Measurements from ENCODE around the gene FAM50B. TPM values are rescaled to one million over a fixed set of nuclear protein-coding genes. Genes with fewer than 3 reads are reported as not detected.

Gene FAM50B
- total and polyA plus RNA-seq, 2 donors (not counting 1 experiment from before 2014, with no cell fraction given): 4.2 to 9.8 TPM

- ATAC-seq (ENCODE audit: low read depth): no peak
- H3K27me3 Mint-ChIP-seq: peaks cover 3% of the 10 kb centered on the region
- Histone ChIP-seq H3K9ac (ENCODE audit: low read length) (no peak overlapping the region), H3K27me3 (replicated peaks in 1 of 4; ENCODE audit: control extremely low read depth in 1 of 4, control insufficient read depth in 3 of 4, insufficient read depth in 4 of 4, low read length in 3 of 4) (no peaks in the 10 kb centered on the region), H3K79me2 (ENCODE audit: control insufficient read depth, insufficient read depth, low read length) (no peaks in the 10 kb centered on the region), H3K4me3 (ENCODE audit: control extremely low read depth in 1 of 5, extremely low read depth in 1 of 5, insufficient read depth in 1 of 5, low read depth in 2 of 5, low read length in 4 of 5) (no peak overlapping the region), H2AFZ (ENCODE audit: insufficient read depth, low read depth, low read length, poor library complexity, severe bottlenecking) (no peak overlapping the region), H3K4me2 (replicated peaks; ENCODE audit: low read depth, low read length, poor library complexity, severe bottlenecking) (no peak overlapping the region), H3K4me1 (ENCODE audit: control insufficient read depth in 2 of 2, insufficient read depth in 2 of 2, low read length in 2 of 2) (no peaks in the 10 kb centered on the region), H3K27ac (ENCODE audit: low read length in 2 of 2) (no peak overlapping the region), H3K9me3 (ENCODE audit: control extremely low read depth in 1 of 3, control insufficient read depth in 2 of 3, insufficient read depth in 1 of 3, low read length in 2 of 3) (no peaks in the 10 kb centered on the region), H3K36me3 (replicated peaks in 1 of 2; ENCODE audit: control extremely low read depth in 1 of 2, control insufficient read depth in 1 of 2, extremely low read depth in 1 of 2, insufficient read depth in 2 of 2, low read length in 1 of 2) (no peaks in the 10 kb centered on the region), H4K20me1 (ENCODE audit: control insufficient read depth, insufficient read depth, low read length, poor library complexity, severe bottlenecking) (no peaks in the 10 kb centered on the region)
- H3K9me3 Mint-ChIP-seq (ENCODE audit: insufficient read depth): no peaks in the 10 kb centered on the region
- intact Hi-C loops (cut with micrococcal nuclease): no loop called here
- no peaks in the 10 kb centered on the region for H3K4me1 Mint-ChIP-seq
- ChIA-PET POLR2A (no interaction called here), CTCF (no interaction called here)
- TF ChIP-seq EZH2 (IDR thresholded peaks at IDR 0.05; ENCODE audit: borderline replicate concordance, insufficient read depth, low read depth, low read length, poor library complexity, severe bottlenecking): no peak
- no peak for TF ChIP-seq CTCF (IDR thresholded peaks at IDR 0.05)
- H3K27ac Mint-ChIP-seq: no peak overlapping the region
- H3K4me3 Mint-ChIP-seq: no peak overlapping the region
- DNase-seq: no peak
- WGBS (ENCODE audit: insufficient coverage): 82% methylated on average over 2 of the region's 9 CpGs
Measured at GRCh38 chr6:3841711-3842565, 7.2 kb upstream of the FAM50B start.

DNA sequence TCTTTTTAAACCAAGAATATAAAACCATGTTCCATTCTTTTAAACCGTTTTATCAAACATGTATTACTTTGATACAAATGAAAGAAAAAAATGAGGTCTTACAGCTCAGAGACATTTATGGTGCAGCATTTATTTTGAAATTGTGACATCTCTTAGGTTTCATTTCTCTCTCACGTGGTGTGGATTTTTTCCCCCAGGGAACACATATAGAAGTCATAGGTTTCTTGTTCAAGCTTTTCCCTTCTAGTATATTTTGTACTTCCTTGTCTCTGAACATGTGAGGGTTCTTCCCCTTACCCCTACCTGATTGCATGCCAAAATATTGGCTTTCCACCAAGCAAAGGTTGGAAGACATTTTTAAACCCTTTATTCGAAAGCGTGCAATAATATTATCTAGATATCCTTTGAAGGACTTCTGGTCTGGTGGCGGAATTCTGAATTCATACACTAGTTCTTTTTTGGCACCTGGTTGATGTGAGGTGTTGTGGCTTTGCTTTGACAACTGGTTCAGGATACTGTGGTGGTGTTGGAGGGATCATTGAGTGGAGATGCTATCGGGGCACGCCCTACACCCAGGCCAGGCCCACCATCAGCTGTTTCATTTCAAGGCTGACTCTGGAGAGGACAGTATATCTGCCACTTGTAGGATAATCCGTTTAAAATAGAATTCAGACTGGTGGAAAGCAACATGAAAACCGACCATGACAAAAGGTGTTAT lies 5.6 kb upstream of the FAM50B start:
- no peaks in the 10 kb centered on the region for H3K27me3 ChIP-seq (replicated peaks in 1 of 4; ENCODE audit: control extremely low read depth in 1 of 4, control insufficient read depth in 3 of 4, insufficient read depth in 4 of 4, low read length in 3 of 4)
- H3K9me3 ChIP-seq (ENCODE audit: control extremely low read depth in 1 of 3, control insufficient read depth in 2 of 3, insufficient read depth in 1 of 3, low read length in 2 of 3): no peaks in the 10 kb centered on the region
- no peaks in the 10 kb centered on the region for H3K79me2 ChIP-seq (ENCODE audit: control insufficient read depth, insufficient read depth, low read length)
- H3K4me1 ChIP-seq (ENCODE audit: control insufficient read depth in 2 of 2, insufficient read depth in 2 of 2, low read length in 2 of 2): peaks cover 4 to 7% of the 10 kb centered on the region in 2 donors
- no peaks in the 10 kb centered on the region for H3K36me3 ChIP-seq (replicated peaks in 1 of 2; ENCODE audit: control extremely low read depth in 1 of 2, control insufficient read depth in 1 of 2, extremely low read depth in 1 of 2, insufficient read depth in 2 of 2, low read length in 1 of 2)
- intact Hi-C loops (cut with micrococcal nuclease): no loop called here
- Mint-ChIP-seq H3K27me3 (peaks cover 3% of the 10 kb centered on the region), H3K4me1 (peaks cover 6% of the 10 kb centered on the region), H3K9me3 (ENCODE audit: insufficient read depth) (no peaks in the 10 kb centered on the region), H3K4me3 (no peak overlapping the region), H3K27ac (no peak overlapping the region)
- CTCF ChIA-PET: no interaction called here
- no peak overlapping the region for H3K27ac ChIP-seq (ENCODE audit: low read length in 2 of 2)
- no peak overlapping the region for H2AFZ ChIP-seq (ENCODE audit: insufficient read depth, low read depth, low read length, poor library complexity, severe bottlenecking)
- POLR2A ChIA-PET: no interaction called here
- TF ChIP-seq CTCF (IDR thresholded peaks at IDR 0.05) (no peak), EZH2 (IDR thresholded peaks at IDR 0.05; ENCODE audit: borderline replicate concordance, insufficient read depth, low read depth, low read length, poor library complexity, severe bottlenecking) (no peak)
- 95% methylated on average over 5 of the region's 9 CpGs for WGBS (ENCODE audit: insufficient coverage)
- no peak overlapping the region for H3K9ac ChIP-seq (ENCODE audit: low read length)
- H3K4me3 ChIP-seq (ENCODE audit: control extremely low read depth in 1 of 5, extremely low read depth in 1 of 5, insufficient read depth in 1 of 5, low read depth in 2 of 5, low read length in 4 of 5): no peak overlapping the region
- no peaks in the 10 kb centered on the region for H4K20me1 ChIP-seq (ENCODE audit: control insufficient read depth, insufficient read depth, low read length, poor library complexity, severe bottlenecking)
- H3K4me2 ChIP-seq (replicated peaks; ENCODE audit: low read depth, low read length, poor library complexity, severe bottlenecking): no peak overlapping the region
- ATAC-seq (ENCODE audit: low read depth) (no peak), DNase-seq (no peak)

Measured in B cell (primary cell).